ENCODE data around the gene CALCOCO1. TPM values are rescaled to one million over a fixed set of nuclear protein-coding genes. Genes with fewer than 3 reads are reported as not detected.

Gene CALCOCO1
- total and polyA plus RNA-seq, 12 donors = 48.0 to 187 (median 122) TPM

- no peak for DNase-seq
- intact Hi-C loops (cut with DNase I) = loop anchor here (2.0 to 10.0 kb wide), 3 partner anchors 41 to 199 kb away; no protein-coding TSS in a partner anchor
- H3K4me3 ChIP-seq = no peak overlapping the region
- no peak overlapping the region for H3K27ac ChIP-seq
- H3K36me3 ChIP-seq (replicated peaks in 1 of 2) = no peaks in the 10 kb centered on the region
- H3K27me3 ChIP-seq = peaks cover 35% of the 10 kb centered on the region
- H3K9me3 ChIP-seq (replicated peaks in 1 of 3) = no peaks in the 10 kb centered on the region
- TF ChIP-seq POLR2A (IDR thresholded peaks at IDR 0.05) = no peak
- TF ChIP-seq CTCF (IDR thresholded peaks at IDR 0.05) = no peak
- 83 to 93% (median 87%) methylated on average over 1 of the region's 1 CpG for whole genome bisulfite sequencing, 4 donors
- no peaks in the 10 kb centered on the region for H3K4me1 ChIP-seq (replicated peaks in 1 of 2)
These were observed 16.8 kb upstream of the CALCOCO1 start for GRCh38 chr12:53744130-53744441.

- Histone ChIP-seq H3K9me3 (replicated peaks in 1 of 3) (no peaks in the 10 kb centered on the region), H3K36me3 (replicated peaks in 1 of 2) (no peaks in the 10 kb centered on the region), H3K27me3 (peaks cover 36% of the 10 kb centered on the region), H3K4me3 (no peak overlapping the region), H3K27ac (no peak overlapping the region), H3K4me1 (replicated peaks in 1 of 2) (no peaks in the 10 kb centered on the region)
- WGBS, 4 donors = 7 to 16% (median 12%) methylated on average over 14 to 16 of the region's 16 CpGs
- intact Hi-C loops (cut with DNase I) = loop anchor here (2.0 to 10.0 kb wide), 3 partner anchors 41 to 199 kb away; no protein-coding TSS in a partner anchor
- peak in 6 of 7 donors; percentile 40 to 72 (median 46) for DNase-seq
- TF ChIP-seq POLR2A (IDR thresholded peaks at IDR 0.05) (no peak), CTCF (IDR thresholded peaks at IDR 0.05) (peak; percentile 80 to 91 (median 86))
These were observed 16.2 kb upstream of the CALCOCO1 start for GRCh38 chr12:53743266-53744129.

- H3K27me3 ChIP-seq = peaks cover 48% of the 10 kb centered on the region
- DNase-seq = no peak
- intact Hi-C loops (cut with DNase I) = loop anchor here in 1 of 2 donors (10.0 kb wide), 1 partner anchor 195 kb away; no protein-coding TSS in a partner anchor
- no peaks in the 10 kb centered on the region for H3K4me1 ChIP-seq (replicated peaks in 1 of 2)
- no peak overlapping the region for H3K4me3 ChIP-seq
- no peak for TF ChIP-seq CTCF (IDR thresholded peaks at IDR 0.05)
- no peak overlapping the region for H3K27ac ChIP-seq
- WGBS, 4 donors = 61 to 75% (median 69%) methylated on average over 3 of the region's 3 CpGs
- H3K9me3 ChIP-seq (replicated peaks in 1 of 3) = no peaks in the 10 kb centered on the region
- H3K36me3 ChIP-seq (replicated peaks in 1 of 2) = no peaks in the 10 kb centered on the region
These were observed 12.9 kb upstream of the CALCOCO1 start for GRCh38 chr12:53740130-53740491.

- H3K9me3 ChIP-seq (replicated peaks in 1 of 3) = no peaks in the 10 kb centered on the region
- intact Hi-C loops (cut with DNase I) = loop anchor here in 1 of 2 donors (10.0 kb wide), 1 partner anchor 195 kb away; no protein-coding TSS in a partner anchor
- H3K27ac ChIP-seq = no peak overlapping the region
- H3K4me1 ChIP-seq (replicated peaks in 1 of 2) = no peaks in the 10 kb centered on the region
- H3K27me3 ChIP-seq = peaks cover 48% of the 10 kb centered on the region
- TF ChIP-seq CTCF (IDR thresholded peaks at IDR 0.05) (no peak), POLR2A (IDR thresholded peaks at IDR 0.05) (no peak)
- no peak overlapping the region for H3K4me3 ChIP-seq
- no peak for DNase-seq
- WGBS, 4 donors = 8 to 11% (median 9%) methylated on average over 18 to 50 of the region's 50 CpGs
- H3K36me3 ChIP-seq (replicated peaks in 1 of 2) = no peaks in the 10 kb centered on the region
These were observed 12.2 kb upstream of the CALCOCO1 start for GRCh38 chr12:53739214-53740129.

Measured in adrenal gland (tissue), 12 donors.